Prostate gland (tissue), 2 donors: ENCODE data around the gene TFE3. TPM values are rescaled to one million over a fixed set of nuclear protein-coding genes. Genes with fewer than 3 reads are reported as not detected.

Experiments
- DNase-seq: peaks from one replicate; pipeline ENCODE4 v3.0.0-alpha.2; 2019; ENCODE audit warnings: low spot score
- H3K27ac ChIP-seq, 2 donors: fragments of 200-600 bp; sonication (generic); 2 replicates each; pipeline ENCODE4 v1.5.1; 2017 to 2019
- H3K27me3 ChIP-seq: fragments of 200-600 bp; sonication (generic); replicated peaks from 2 replicates; pipeline ENCODE4 v1.5.1; 2019; ENCODE audit not compliant: insufficient read depth
- H3K36me3 ChIP-seq, 2 donors: fragments of 200-600 bp; sonication (generic); 1 replicate in 1 of 2; 2 replicates in 1 of 2; pipeline versions ENCODE4 v1.5.1 to v1.8.1; 2017 to 2019
- H3K4me1 ChIP-seq: fragments of 200-600 bp; sonication (generic); replicated peaks from 2 replicates; pipeline ENCODE4 v1.5.1; 2019
- H3K4me3 ChIP-seq, 2 donors: fragments of 200-600 bp; sonication (generic); 2 replicates each; pipeline ENCODE4 v1.5.1; 2017 to 2019
- H3K9me3 ChIP-seq: fragments of 200-600 bp; sonication (generic); 2 replicates; pipeline ENCODE4 v1.5.1; 2017
- CTCF ChIP-seq, 4 experiments: fragments of 200-600 bp in 2 of 4; fragments of 450-650 bp in 2 of 4; sonication (generic) in 2 of 4; IDR thresholded peaks; 1 replicate in 3 of 4; 2 replicates in 1 of 4; pipeline ENCODE4 v1.5.1; 2016 to 2019; ENCODE audit warnings: antibody characterized with exemption in 4 of 4, mild to moderate bottlenecking in 2 of 4, moderate library complexity in 2 of 4
- POLR2A ChIP-seq: fragments of 450-650 bp; IDR thresholded peaks from one replicate; pipeline ENCODE4 v1.6.1; 2016; ENCODE audit warnings: antibody characterized with exemption, mild to moderate bottlenecking
- POLR2AphosphoS5 ChIP-seq: sonication (generic); formaldehyde crosslinking; IDR thresholded peaks from one replicate; pipeline ENCODE4 v1.6.1; 2017; ENCODE audit warnings: antibody characterized with exemption
- WGBS: methylation state at CpG from one replicate; pipeline ENCODE4 v1.1.5; 2018; 5-methylcytosine and 5-hydroxymethylcytosine counted together
- intact Hi-C: fragments of 100-400 bp; cut with DNase I; formaldehyde crosslinking; loops from one replicate; pipeline ENCODE4 v1.14.2; 2022
- total RNA-seq, 2 donors: library from RNA; depleted of rRNA; stranded (reverse); fragments of >200 nt; gene quantifications; one replicate each; pipeline ENCODE4 v1.1.0, GENCODE V29; 2016

TFE3 gene
- total RNA-seq, 2 donors from 2014 or later = 44.6 to 88.4 TPM

- TF ChIP-seq CTCF (IDR thresholded peaks at IDR 0.05) (no peak), POLR2AphosphoS5 (peak; percentile 46)
- Histone ChIP-seq H3K36me3 (no peaks in the 10 kb centered on the region), H3K9me3 (no peaks in the 10 kb centered on the region), H3K27me3 (no peaks in the 10 kb centered on the region), H3K4me3 (peak overlapping the region in 1 of 2 donors; percentile 25), H3K4me1 (no peaks in the 10 kb centered on the region), H3K27ac (peak overlapping the region; percentile 19 to 33)
- 23% methylated on average over 28 of the region's 63 CpGs for WGBS
- intact Hi-C loops = no loop called here
- DNase-seq = peak; percentile 75
Measured at GRCh38 chrX:49071877-49072711, 28.9 kb upstream of the TFE3 start.

GRCh38 chrX:49070988-49071387 lies 27.8 kb upstream of the TFE3 start:
- DNase-seq = no peak

GRCh38 chrX:49069038-49069437 lies 25.9 kb upstream of the TFE3 start:
- no peaks in the 10 kb centered on the region for H3K36me3 ChIP-seq
- H3K27ac ChIP-seq = no peak overlapping the region
- 84% methylated on average over 8 of the region's 11 CpGs for WGBS
- intact Hi-C loops = no loop called here
- H3K27me3 ChIP-seq = no peaks in the 10 kb centered on the region
- H3K4me1 ChIP-seq = no peaks in the 10 kb centered on the region
- H3K4me3 ChIP-seq = no peak overlapping the region
- no peak for DNase-seq
- TF ChIP-seq POLR2A = no peak
- TF ChIP-seq CTCF (IDR thresholded peaks at IDR 0.05) = no peak
- no peak for TF ChIP-seq POLR2AphosphoS5
- H3K9me3 ChIP-seq = no peaks in the 10 kb centered on the region

More at GRCh38 chrX:49070988-49071387, 27.8 kb upstream of the TFE3 start:
- no peak overlapping the region for H3K4me3 ChIP-seq
- intact Hi-C loops = no loop called here
- H3K27me3 ChIP-seq = no peaks in the 10 kb centered on the region
- H3K36me3 ChIP-seq = no peaks in the 10 kb centered on the region
- TF ChIP-seq POLR2AphosphoS5 = no peak
- no peak for TF ChIP-seq CTCF (IDR thresholded peaks at IDR 0.05)
- no peak for TF ChIP-seq POLR2A
- no peak overlapping the region for H3K27ac ChIP-seq
- no peaks in the 10 kb centered on the region for H3K9me3 ChIP-seq
- H3K4me1 ChIP-seq = no peaks in the 10 kb centered on the region
- WGBS = 78% methylated on average over 4 of the region's 4 CpGs

GRCh38 chrX:49067285-49068120 lies 24.3 kb upstream of the TFE3 start:
- H3K9me3 ChIP-seq = no peaks in the 10 kb centered on the region
- H3K36me3 ChIP-seq = no peaks in the 10 kb centered on the region
- TF ChIP-seq CTCF (IDR thresholded peaks at IDR 0.05) (no peak), POLR2A (no peak), POLR2AphosphoS5 (no peak)
- H3K4me1 ChIP-seq = no peaks in the 10 kb centered on the region
- no peak overlapping the region for H3K4me3 ChIP-seq
- H3K27ac ChIP-seq = no peak overlapping the region
- intact Hi-C loops = no loop called here
- 91% methylated on average over 14 of the region's 41 CpGs for WGBS
- no peak for DNase-seq
- no peaks in the 10 kb centered on the region for H3K27me3 ChIP-seq
